Transverse colon (tissue), 4 donors: Measurements from ENCODE around the gene RIPOR1.

Experiments used
- CTCF ChIP-seq, 5 experiments: fragments of 200-600 bp in 3 of 5; fragments of 450-650 bp in 2 of 5; sonication (generic) in 3 of 5; IDR thresholded peaks; 1 replicate in 2 of 5; 2 replicates in 3 of 5; pipeline ENCODE4 v1.5.1; 2016 to 2017; ENCODE audit warnings: antibody characterized with exemption in 5 of 5, inconsistent platforms in 3 of 5, mild to moderate bottlenecking in 2 of 5, moderate library complexity in 1 of 5
- POLR2A ChIP-seq: fragments of 450-650 bp; IDR thresholded peaks from one replicate; pipeline ENCODE4 v1.6.1; 2016; ENCODE audit warnings: antibody characterized with exemption, mild to moderate bottlenecking, moderate library complexity
- POLR2AphosphoS5 ChIP-seq, 3 donors: sonication (generic); formaldehyde crosslinking; IDR thresholded peaks; one replicate each; pipeline ENCODE4 v1.6.1; 2016; ENCODE audit warnings: antibody characterized with exemption in 3 of 3

DNA sequence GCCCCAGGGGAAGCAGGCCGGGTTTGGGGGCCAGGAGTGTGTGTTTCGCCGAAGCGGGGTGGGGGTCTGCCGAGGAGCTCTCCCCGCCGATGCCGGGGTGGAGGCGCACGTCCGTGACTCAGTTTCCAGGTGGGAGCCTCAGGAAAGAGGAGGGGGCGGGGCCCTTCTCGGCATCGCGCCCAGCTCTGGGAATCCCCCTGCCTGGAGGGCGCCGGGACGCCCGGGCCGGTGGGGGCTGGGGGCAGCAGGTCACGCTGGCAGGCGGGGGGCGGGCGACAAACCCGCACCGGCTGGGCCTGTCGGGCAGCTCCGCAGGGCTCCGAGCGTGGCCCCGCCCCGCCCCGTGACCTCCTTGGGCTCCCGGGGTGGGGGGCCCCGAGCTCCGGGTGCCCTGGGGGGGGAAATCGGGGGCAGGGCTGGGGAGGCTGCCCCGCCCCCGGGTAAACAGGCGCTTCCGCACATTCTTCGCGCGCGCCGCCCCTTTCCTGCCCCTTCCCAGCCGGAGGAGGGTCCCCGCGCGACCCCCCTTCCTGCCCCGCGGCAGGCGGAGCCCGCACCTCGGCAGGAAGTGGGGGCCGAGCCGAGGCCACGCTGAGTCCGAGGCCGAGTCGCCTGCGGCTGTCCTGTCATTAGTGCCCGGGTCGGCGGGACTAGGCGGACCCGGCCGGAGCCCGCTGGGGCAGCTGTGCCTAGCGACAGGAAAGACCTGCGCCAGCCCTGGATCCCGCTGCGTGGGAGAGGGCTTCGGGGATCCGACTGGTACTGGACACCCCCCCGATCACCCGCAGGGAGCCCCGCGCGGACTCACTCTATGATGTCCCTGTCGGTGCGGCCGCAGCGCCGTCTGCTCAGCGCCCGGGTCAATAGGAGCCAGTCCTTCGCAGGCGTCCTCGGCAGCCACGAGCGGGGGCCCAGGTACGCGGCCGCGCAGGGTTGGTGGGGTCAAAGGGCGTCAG, 9.3 kb downstream of the RIPOR1 start:
- TF ChIP-seq POLR2A, result peak; percentile 19
- peak in 1 of 3 donors; percentile 10 for TF ChIP-seq POLR2AphosphoS5 (IDR thresholded peaks at IDR 0.05)
- TF ChIP-seq CTCF (IDR thresholded peaks at IDR 0.05), result no peak
